HG03064 (cell line): ENCODE data around the gene BTBD17.

Experiments
- ATAC-seq: cut with Tn5 transposase; IDR thresholded peaks from one replicate; pipeline ENCODE4 v1.9.1; 2021; ENCODE audit warnings: low read depth; ENCODE audit not compliant: unreplicated experiment

BTBD17 gene

GRCh38 chr17:74387365-74388218 lies 25.9 kb upstream of the BTBD17 start:
- no peak for ATAC-seq

- no peak for ATAC-seq
These were observed 24.7 kb upstream of the BTBD17 start for GRCh38 chr17:74386386-74386785.

GRCh38 chr17:74385201-74385600 lies 23.5 kb upstream of the BTBD17 start:
- ATAC-seq: no peak

GRCh38 chr17:74383141-74383540 lies 21.5 kb upstream of the BTBD17 start:
- ATAC-seq: no peak

GRCh38 chr17:74380959-74381808 lies 19.5 kb upstream of the BTBD17 start:
- no peak for ATAC-seq

GRCh38 chr17:74380086-74380958 lies 18.7 kb upstream of the BTBD17 start:
- ATAC-seq: no peak

GRCh38 chr17:74379495-74380085 lies 17.9 kb upstream of the BTBD17 start:
- no peak for ATAC-seq

GRCh38 chr17:74374858-74375257 lies 13.2 kb upstream of the BTBD17 start:
- no peak for ATAC-seq

- ATAC-seq: no peak
These were observed 12.4 kb upstream of the BTBD17 start for GRCh38 chr17:74373838-74374606.

GRCh38 chr17:74372426-74372825 lies 10.8 kb upstream of the BTBD17 start:
- ATAC-seq: no peak

GRCh38 chr17:74371653-74372147 lies 10.0 kb upstream of the BTBD17 start:
- no peak for ATAC-seq

GRCh38 chr17:74369665-74370490 lies 8.2 kb upstream of the BTBD17 start:
- no peak for ATAC-seq

GRCh38 chr17:74369221-74369620 lies 7.6 kb upstream of the BTBD17 start:
- no peak for ATAC-seq

GRCh38 chr17:74368341-74369081 lies 6.8 kb upstream of the BTBD17 start:
- ATAC-seq: no peak

GRCh38 chr17:74367206-74367605 lies 5.5 kb upstream of the BTBD17 start, which contains the start of gene GPR142:
TSS of gene GPR142 (plus strand) at chr17:74367506. CDS start at chr17:74369541, 2,035 bp downstream.
- ATAC-seq: no peak

GRCh38 chr17:74362810-74363498 lies 1.3 kb upstream of the BTBD17 start:
- no peak for ATAC-seq

GRCh38 chr17:74362069-74362405 lies 369 bp upstream of the BTBD17 start:
- no peak for ATAC-seq
